ENCODE data around the gene DENND1A.

DNA sequence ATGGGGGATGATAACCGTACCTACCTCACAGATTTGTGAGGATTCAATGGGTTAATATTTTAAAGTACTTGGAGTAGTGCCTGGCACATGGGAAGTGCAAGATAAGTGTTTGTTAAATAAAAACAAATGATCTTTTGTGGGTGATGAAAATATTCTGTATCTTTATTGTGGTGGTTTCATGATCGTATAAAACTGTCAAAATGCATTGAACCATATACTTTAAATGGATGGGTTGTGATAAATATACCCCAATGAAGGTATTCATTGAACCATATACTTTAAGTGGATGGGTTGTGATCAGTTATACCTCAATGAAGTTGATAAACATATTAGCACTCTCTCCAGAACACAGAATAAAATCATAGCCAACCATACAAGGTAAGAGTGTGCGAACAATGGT lies 339.4 kb downstream of the DENND1A start:
- TF ChIP-seq, protein P1, sequence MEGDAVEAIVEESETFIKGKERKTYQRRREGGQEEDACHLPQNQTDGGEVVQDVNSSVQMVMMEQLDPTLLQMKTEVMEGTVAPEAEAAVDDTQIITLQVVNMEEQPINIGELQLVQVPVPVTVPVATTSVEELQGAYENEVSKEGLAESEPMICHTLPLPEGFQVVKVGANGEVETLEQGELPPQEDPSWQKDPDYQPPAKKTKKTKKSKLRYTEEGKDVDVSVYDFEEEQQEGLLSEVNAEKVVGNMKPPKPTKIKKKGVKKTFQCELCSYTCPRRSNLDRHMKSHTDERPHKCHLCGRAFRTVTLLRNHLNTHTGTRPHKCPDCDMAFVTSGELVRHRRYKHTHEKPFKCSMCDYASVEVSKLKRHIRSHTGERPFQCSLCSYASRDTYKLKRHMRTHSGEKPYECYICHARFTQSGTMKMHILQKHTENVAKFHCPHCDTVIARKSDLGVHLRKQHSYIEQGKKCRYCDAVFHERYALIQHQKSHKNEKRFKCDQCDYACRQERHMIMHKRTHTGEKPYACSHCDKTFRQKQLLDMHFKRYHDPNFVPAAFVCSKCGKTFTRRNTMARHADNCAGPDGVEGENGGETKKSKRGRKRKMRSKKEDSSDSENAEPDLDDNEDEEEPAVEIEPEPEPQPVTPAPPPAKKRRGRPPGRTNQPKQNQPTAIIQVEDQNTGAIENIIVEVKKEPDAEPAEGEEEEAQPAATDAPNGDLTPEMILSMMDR (IDR thresholded peaks at IDR 0.05), result no peak
- no peak for TF ChIP-seq EZH2 (IDR thresholded peaks at IDR 0.05)
